T1000 (cell line): ENCODE measurements around the gene PEAK1.

Experiments used
- DNase-seq: peaks from one replicate; lab custom pipeline; 2025; ENCODE audit warnings: mixed read lengths; lab: John Stamatoyannopoulos, UW

Gene PEAK1

GRCh38 chr15:77126529-77127326 lies 293.2 kb downstream of the PEAK1 start:
- no peak for DNase-seq

- DNase-seq = no peak
These were observed 296.1 kb downstream of the PEAK1 start for GRCh38 chr15:77123854-77124253.

GRCh38 chr15:77122576-77122975 lies 297.3 kb downstream of the PEAK1 start:
- DNase-seq = no peak

GRCh38 chr15:77121599-77121998 lies 298.3 kb downstream of the PEAK1 start:
- DNase-seq = no peak

GRCh38 chr15:77120576-77120975 lies 299.3 kb downstream of the PEAK1 start:
- no peak for DNase-seq

GRCh38 chr15:77119446-77119845 lies 300.5 kb downstream of the PEAK1 start:
- DNase-seq = no peak

- no peak for DNase-seq
These were observed 301.0 kb downstream of the PEAK1 start for GRCh38 chr15:77118882-77119321.

- DNase-seq = no peak
These were observed 304.7 kb downstream of the PEAK1 start for GRCh38 chr15:77115179-77115578.

GRCh38 chr15:77112838-77113504 lies 306.9 kb downstream of the PEAK1 start:
- DNase-seq = no peak

GRCh38 chr15:77111789-77112188 lies 308.1 kb downstream of the PEAK1 start:
- DNase-seq = no peak

GRCh38 chr15:77107531-77108355 lies 312.2 kb downstream of the PEAK1 start:
- no peak for DNase-seq

GRCh38 chr15:77107068-77107467 lies 312.8 kb downstream of the PEAK1 start:
- no peak for DNase-seq

- no peak for DNase-seq
These were observed 315.7 kb downstream of the PEAK1 start for GRCh38 chr15:77104155-77104554.

- DNase-seq = no peak
These were observed 320.0 kb downstream of the PEAK1 start for GRCh38 chr15:77099741-77100463.

- DNase-seq = no peak
These were observed 321.3 kb downstream of the PEAK1 start for GRCh38 chr15:77098572-77098971.

GRCh38 chr15:77097921-77098320 lies 322.0 kb downstream of the PEAK1 start:
- no peak for DNase-seq

GRCh38 chr15:77097248-77097721 lies 322.6 kb downstream of the PEAK1 start:
- DNase-seq = no peak

GRCh38 chr15:77096541-77096940 lies 323.4 kb downstream of the PEAK1 start:
- DNase-seq = no peak

- no peak for DNase-seq
These were observed 323.8 kb downstream of the PEAK1 start for GRCh38 chr15:77096138-77096537.

GRCh38 chr15:77094397-77095030 lies 325.4 kb downstream of the PEAK1 start:
- no peak for DNase-seq

- DNase-seq = no peak
These were observed 326.5 kb downstream of the PEAK1 start for GRCh38 chr15:77093436-77093835.
